HG02885 (cell line): ENCODE data around the gene HOXA9.

Source experiments
- ATAC-seq: cut with Tn5 transposase; IDR thresholded peaks from one replicate; pipeline ENCODE4 v1.9.1; 2021; ENCODE audit warnings: mild to moderate bottlenecking; ENCODE audit not compliant: unreplicated experiment, poor library complexity

Gene HOXA9

DNA sequence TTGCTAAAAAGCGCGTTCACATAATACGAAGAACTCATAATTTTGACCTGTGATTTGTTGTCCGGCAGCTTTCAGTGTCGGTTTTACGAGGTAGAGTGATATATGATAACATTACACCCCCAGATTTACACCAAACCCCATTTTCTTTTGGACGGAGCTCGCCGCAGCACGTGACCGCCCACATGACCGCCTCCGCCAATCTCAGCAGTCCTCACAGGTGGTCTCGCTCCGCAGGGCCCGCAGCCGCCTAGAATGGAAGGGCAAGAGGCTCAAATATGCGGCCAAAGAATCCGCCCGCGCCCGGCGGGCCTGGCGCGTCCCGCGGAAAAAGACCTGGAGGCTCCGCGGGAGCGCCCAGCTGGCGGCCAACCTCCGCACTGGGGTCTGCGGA lies 8.8 kb downstream of the HOXA9 start, which contains the start of gene HOXA7:
Gene HOXA7 (minus strand): TSS at position 168 of the 391 bp plus-strand sequence. CDS start 130 bp downstream, at position 38.
- ATAC-seq, result no peak

DNA sequence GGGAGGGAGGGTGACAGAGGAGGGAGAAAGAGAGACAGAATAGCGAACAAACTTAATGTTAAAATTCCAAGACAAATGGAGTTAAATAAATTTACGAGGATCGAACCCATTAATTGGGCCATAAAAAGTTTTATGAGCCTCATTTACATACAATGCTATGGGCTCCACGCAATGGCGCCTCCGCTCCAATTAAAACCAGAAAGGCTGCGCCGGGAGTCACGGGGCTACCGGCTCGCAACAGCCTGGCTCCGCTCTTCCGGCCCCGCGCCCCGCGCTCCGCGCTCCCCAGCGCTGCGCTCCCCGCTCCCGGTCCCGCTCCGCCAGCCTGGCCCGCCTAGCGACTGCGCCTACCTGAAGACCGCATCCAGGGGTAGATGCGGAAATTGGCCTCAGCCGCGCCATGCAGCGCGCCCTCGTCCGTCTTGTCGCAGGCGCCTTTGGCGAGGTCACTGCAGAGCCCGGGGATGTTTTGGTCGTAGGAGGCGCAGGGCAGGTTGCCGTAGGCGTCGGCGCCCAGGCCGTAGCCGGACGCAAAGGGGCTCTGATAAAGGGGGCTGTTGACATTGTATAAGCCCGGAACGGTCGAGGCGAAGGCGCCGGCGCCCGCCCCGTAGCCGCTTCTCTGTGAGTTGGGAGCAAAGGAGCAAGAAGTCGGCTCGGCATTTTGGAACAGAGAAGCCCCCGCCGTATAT lies 9.4 kb downstream of the HOXA9 start:
- no peak for ATAC-seq

DNA sequence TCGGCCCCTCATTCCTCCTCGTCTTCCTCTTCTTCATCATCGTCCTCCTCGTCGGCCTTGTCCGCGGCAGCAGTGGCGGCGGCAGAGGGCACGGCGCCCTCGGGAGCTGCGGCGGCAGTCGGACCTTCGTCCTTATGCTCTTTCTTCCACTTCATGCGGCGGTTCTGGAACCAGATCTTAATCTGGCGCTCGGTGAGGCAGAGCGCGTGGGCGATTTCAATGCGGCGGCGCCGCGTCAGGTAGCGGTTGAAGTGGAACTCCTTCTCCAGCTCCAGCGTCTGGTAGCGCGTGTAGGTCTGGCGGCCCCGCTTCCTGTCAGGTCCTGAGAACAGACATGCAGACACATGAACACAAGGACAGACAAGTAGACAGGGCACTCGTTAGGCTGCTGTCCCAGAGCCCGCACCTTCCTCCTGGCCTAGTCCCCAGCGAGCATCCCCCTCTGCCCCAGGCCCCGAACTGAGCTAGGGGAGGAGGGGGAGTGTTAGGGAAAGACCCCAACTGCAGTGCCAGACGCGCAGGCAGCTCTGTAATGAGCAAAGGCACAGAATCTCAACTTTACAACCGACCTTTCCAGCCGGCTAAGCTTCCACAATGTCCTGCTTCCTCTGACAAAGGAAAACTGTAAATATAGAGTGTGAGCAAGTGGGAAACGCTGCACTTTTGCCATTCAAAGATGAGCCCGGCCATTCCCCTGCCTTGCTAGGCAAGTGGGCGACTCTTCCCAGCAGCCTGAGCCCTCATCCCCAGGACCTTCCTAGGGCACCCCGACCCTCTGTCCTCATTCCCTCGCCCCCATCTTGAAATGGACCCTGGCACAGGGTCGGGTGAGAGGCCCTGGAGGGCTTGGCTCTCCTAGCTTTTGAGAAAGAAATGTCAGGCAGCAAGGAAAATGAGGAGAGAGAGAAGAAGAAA lies 10.2 kb downstream of the HOXA9 start:
- no peak for ATAC-seq

DNA sequence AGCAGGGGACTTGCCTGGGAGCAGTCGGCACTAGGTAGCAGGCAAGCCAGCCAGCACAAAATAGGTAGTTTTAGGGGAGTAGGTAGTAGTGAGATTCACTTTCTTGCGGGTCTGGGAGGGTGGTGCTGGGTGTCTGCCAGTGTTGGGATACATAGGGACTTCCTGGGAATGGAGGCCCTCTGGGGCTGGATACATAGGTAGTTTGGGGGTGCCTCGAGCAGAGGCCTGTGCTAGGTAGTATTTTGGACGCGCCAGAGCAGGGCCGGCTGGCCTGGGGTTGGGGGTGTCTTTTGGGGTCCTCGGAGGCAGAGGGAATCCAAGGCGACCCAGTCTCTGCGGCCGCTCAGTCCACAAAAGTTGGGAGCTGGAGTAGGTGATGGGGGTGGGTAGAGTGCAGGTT lies 11.0 kb downstream of the HOXA9 start:
- ATAC-seq, result no peak

DNA sequence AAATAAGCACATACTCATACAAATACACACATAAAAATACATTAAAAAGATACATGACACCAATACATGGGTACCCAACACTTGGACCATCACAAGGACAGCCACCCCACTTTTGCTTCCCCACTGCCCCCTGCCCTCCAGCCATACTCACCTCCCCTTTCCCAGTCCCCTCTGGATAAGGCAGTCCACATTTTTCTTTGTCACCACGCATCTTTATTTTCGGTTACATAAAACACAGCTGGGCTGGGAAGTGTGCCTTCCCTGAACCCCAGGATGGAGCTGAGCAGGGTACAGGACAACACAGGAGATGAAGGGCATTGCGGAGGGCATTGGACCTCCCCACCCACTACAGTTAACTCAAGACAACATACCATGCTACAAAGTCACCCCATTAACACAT lies 11.8 kb downstream of the HOXA9 start:
- ATAC-seq, result no peak

DNA sequence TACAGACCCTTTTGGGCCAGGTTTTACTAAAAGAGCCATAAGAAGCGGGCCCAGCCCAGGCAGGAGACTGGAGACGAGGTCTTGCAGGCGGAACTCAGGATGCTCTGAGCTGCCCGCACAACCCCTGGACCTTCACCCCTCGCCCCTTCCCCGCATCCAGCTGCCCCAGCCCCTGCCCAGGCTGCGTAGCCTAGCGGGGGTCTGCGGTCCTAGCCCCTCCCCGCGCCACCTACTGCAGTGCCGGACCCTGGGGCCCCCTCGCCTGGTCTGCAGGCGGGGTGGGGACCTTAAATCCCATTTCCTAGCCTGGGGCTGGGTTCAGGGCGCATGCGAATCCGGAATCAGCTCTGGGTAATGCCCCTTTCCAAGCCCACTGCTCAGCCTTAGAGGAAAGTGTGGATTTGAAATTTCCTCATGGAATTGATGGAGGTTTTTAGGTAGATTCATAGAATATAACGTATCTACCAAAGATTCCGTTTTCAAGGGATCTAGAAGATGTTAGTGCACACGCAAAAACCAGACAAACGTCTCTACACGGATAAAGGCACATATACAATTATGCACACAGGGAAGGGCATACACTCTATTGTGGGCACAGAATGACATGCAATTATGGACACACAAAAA lies 12.4 kb downstream of the HOXA9 start:
- ATAC-seq, result no peak

DNA sequence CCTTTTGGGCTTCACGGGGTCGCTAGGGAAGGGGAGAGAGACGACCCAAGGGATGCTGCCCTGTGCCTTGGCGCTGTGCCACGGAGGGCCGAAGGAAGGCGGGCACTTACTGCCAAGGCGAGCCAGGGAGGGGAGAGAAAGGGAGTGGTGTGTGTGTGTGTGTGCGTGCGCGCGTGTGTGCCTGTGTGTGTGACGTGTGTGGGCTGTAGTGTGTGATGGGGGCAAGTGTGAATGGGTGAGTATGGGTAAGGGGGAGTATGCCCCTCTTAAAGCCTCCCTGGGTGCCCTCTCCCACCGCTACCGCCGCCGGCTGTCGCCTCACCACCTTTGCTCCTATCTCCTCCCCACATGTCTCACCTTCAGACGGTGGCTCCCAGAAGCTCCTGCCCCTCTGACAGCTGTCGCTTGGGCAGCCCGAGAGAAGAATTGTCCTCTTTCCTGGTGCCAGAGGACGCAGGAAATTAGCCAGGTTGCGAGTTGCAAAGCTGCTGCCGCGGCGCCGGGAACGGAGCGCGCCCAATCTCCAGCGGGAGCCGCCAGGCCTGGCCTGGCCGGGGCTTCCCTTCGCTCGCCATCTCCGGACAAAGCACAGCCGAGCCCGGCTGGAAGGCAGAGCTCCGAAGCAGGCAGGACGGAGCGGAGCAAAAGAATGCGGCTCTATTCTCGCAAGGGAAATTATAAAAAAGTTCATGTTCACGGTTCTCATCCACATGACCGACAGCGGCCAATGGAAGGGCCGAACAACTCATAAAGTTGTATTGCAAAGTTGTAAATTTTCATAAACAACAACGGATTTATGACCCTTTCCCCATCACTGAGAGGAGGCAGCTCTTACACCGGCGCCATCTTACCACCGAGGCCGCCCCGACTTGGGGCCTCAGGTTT lies 13.2 kb downstream of the HOXA9 start, which contains the start of gene HOXA3:
Gene HOXA3 (minus strand): TSS at position 653 of the 885 bp plus-strand sequence. CDS start 41,943 bp downstream, outside the sequence.
- ATAC-seq, result no peak

DNA sequence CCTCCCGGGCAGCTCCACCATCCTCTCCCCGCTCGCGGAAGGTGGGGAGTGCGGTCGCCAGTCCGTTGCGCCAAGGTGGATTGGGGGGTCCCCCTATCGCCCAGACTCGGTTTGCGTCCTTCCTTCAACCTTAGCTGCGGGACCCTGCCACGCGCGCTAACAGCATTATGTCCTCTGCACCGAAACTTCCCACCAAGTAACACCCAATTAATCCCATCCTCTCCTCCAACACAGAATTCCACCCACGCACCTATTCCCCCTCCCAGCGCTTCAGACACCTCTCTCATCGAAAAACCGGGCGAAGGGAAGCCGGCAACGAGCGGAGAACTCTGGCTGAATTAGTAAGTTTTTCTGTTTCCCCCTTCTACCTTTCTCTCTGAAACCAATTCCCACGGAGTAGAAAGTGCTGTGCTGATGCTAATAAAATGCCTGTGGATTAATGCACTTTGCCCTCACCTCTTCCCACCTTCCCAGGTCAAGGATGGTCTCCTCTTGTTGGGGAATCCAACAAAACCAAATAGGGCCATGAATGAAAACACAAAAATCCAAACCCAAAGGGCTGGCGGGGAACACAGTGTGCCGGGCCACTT lies 13.9 kb downstream of the HOXA9 start:
- ATAC-seq, result no peak

DNA sequence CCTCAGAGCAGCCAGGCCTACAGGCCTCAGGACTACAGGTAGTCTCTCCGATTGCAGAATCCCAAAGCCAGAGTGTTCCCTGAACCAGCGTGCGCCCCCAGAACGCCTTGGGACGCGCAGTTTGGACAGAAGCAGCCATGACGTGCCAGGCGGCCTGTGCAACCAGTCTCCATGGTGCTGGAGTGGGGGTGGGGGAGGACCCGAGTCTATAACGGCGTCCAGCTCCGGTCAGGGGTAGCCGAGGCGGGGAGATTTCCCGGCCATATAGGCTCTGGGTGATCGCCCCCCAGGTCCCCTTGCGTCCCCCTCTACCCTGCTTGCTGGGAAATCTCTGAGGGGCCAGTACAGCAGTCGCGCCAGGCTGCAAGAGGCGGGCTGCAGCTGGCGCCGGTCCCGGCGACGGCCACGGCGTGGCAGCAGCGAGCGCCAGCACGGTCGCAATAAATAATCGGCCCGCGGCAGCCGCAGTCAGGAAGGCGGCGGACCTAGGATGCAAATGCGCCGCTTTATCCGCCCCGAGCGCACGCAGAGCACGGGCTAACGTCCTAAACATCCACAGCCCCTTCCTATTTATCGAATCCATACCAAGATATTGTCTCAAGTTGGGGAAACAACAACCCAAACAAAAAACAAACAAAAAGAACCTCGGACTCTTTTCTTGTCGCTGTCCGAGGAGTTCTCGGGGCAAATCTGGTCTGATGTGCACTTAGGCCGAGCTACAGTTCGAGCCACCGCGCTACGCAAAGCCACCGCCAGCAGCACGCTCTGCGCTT lies 14.6 kb downstream of the HOXA9 start:
- ATAC-seq, result peak; percentile 90

DNA sequence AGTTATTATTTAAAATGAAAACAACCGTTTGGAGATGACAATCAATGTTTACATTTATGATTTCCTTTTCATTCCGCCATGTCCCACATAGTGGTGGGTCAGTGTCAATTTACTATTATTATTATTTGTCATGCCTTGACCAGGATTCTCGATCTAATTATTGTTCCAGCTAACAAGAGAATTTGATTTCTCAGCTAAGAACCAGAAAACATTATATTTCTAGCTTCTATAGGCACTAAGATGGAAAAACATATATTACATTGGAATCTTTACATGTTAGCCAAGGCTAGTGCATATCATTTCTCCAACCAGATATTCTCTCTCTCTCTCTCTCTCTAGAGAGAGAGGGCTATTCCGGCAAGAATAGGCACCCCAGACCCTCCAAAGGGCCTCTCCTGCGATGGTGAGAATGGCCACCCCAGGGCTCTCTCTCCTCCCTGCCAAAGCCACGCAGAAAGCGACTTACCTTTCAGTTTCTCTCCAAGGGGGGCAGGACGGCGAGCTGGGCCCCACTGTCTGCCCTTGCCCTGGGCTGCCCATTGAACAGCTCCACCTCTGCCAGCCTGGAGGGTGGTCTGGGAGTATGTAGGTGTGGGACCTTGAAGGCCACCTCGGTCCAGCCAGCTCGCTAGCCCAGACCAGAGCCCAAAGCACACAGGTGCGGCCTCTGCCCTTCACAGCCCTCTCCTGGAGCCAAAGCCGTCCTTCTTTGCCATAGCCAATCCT lies 15.3 kb downstream of the HOXA9 start:
- ATAC-seq, result no peak

DNA sequence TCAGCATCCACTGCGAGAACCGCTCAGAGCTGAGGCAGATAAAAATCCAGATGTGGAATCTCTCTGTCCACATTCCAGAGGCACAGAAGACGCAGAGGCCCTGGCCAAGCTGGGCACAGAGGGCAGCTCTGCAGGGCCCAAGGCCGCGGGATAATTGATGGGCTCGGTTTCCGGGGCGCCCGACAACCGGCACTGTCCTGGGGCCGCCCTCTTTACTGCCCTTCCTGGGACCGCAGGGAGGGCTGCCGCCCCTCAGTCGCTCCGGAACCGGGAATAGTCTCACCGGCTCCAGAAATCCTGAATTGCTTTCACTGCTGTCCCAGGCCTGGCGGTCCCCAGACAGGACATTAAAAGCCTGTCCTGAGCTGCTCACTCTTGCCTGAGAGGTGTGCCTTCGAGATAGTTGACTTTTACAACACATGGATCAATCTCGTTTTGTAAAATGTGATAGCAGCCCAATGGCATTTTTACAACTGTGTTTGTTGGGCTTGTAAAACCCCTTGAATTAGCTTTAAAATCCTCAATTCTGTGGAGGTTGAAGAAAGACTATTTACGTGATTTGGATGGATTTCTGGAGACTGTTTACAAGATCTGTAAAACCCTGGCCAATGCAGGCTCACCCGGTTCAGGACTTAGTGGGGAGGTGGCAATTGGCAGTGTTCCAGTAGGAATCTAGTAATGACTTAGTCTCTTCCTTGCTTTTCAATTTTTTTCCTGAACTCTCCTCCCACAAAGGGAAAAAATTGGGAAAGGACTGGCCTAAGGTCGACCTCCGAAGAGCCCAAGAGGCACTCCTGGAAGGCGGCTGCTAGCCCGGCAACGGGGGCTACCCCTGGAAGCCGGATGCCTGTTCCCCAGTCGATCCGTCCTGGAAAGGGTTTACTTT lies 16.3 kb downstream of the HOXA9 start:
- ATAC-seq, result no peak

DNA sequence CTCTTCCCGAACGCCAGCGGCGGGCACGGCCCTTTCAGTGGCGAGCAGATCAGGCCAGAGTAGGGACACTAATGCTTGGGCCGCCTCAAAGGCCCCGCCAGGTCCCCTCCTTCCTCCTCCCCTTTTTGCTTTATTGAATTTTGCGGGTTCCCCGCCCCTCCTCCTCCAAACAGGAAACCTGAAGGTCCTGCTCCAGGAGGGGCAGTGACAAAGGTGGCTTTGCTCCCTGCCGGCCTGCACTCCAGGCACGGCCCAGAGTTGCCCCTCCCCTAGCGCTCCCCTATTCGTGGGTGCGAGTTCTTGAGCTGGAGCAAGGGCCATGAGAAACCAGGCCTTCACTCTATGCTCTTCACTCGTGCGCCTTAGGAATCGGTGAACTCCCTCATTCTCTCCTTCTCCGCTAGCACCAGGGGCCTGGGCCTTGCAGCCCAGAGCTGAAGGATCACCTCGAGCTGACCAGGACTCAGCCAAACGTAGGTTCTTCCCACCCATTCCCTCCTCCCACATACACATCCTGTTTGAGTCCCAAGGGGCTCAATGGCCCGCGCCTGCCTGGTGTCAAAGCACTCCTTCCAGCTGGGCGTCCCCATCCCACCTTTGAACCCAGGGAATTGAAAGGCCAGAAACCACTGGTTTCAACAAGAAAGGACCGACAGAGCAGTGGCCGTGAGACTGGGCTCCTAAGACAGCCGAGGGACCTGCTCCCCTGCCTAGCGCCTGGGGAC lies 17.1 kb downstream of the HOXA9 start:
- ATAC-seq, result no peak

DNA sequence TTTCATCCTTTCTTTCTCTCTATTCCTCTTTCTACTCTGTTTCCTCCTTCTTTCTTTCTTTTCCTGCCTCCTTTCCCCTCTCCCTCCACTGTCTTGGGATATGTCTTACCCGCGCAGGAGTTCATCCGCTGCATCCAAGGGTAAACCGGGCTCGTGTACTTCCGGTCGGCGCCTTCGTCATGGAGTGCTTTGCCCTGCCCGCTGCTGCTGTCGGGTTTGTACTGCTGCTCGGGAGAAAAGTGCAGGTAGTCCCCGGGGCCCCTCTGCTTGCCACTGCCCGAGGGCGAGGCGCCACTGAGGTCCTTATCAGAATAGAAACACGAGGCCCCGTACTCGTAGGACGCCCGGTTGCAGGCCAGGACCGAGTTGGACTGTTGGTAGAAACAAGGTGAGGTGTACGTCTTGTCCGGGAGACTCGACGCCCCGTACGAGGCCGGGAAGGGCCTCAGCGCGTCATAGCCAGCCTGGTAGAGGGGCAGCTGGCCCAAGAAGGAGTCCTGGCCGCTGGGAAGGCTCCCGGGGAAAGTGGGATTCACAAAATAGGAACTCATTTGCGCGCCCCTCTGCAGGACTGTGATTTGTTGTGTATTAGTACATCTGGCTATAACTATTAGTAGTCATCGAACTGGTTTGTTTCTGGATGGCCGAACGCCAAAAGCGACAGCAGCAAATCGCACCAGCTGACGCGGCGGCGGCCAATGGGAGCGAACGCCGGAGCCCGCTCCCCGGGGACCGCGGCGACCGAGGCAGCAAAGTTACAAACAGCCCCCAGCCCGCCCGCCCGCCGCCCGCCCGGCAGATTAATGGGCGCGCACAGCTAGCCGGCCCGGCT lies 17.9 kb downstream of the HOXA9 start, which contains the start of gene HOXA6:
Gene HOXA6 (minus strand): TSS at position 576 of the 832 bp plus-strand sequence. CDS start 25 bp downstream, at position 551.
- ATAC-seq, result no peak

DNA sequence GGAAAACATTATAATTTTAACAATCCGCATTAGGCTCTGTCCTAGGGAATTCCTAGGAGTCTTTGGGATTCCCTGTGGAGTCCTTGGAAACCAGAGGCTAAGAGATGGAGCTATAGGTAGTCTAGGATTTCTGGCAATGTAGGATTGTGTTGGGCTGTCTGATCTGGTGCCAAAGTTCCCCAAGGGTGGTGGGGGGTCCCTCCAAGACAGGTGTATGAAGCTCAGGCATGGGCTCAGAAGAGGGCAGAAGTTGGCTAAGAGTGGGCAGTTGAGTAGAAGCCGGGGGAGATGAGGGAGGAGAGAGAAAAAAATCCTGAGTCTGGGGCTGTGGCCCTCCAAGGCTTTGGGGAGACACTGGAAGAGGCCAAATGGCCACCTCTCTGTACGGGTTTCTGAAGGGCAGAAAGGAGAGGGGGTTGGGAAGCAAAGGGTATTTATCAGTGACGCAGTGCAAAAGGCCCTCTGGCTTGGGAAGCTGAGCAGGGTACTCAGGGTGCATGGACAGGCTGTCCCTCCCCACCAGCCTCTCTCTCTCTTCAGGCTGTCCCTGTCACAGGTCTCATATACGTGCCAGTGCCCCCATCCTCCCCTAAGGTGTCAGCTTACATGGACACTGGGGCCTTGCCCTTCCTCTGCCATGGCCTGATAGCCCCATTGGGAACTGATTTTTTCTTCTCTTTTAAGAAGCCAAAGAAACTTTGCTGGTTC lies 18.7 kb downstream of the HOXA9 start:
- ATAC-seq, result no peak

DNA sequence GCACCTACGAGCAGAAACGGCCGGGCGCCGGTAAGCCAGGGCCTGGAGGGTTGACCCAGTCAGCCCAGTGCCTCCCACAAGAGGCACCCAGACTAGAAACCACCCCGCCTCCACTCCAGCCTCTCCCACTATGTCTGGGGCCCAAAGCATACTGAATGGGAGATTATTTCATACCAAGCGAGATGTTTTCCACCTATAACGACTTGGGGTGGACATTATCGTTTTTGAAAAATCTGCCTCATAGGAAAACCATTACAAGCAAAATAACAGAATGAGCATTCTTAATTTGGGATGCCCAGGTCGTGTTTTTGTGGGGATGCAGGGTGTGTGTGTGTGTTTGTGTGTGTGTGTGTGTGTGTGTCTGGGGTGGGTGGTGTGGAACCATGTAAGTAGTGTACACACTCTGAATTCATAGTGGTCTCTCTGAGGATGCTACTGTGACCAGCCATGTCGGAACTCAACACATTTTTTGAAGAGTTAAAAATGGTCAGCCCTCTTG lies 19.4 kb downstream of the HOXA9 start:
- no peak for ATAC-seq
